ENCODE data around the gene DLG1. TPM values are rescaled to one million over a fixed set of nuclear protein-coding genes. Genes with fewer than 3 reads are reported as not detected.
A peak's percentile ranks its signal among the peaks of the same experiment; 100 is the strongest.
"Not testable (repeated sequence)": the region's sequence is repeated elsewhere in the genome, so short reads cannot be mapped to it uniquely, and the experiment has no call there.

DLG1 gene
- total RNA-seq, 1 donor from 2014 or later, result 49.0 TPM

GRCh38 chr3:197216914-197217313 is 81.5 kb downstream of the DLG1 start:
- no peak for DNase-seq (ENCODE audit: low spot score)
- ATAC-seq, result no peak

- ATAC-seq (no peak), DNase-seq (ENCODE audit: low spot score) (no peak)
Observed at GRCh38 chr3:197216169-197216860, 82.1 kb downstream of the DLG1 start.

- ATAC-seq (no peak), DNase-seq (ENCODE audit: low spot score) (no peak)
Observed at GRCh38 chr3:197212290-197212689, 86.1 kb downstream of the DLG1 start.

GRCh38 chr3:197211698-197212097 is 86.7 kb downstream of the DLG1 start:
- ATAC-seq, result not testable (repeated sequence)

GRCh38 chr3:197209366-197210260 is 88.8 kb downstream of the DLG1 start:
- ATAC-seq (no peak), DNase-seq (ENCODE audit: low spot score) (no peak)

More at GRCh38 chr3:197211698-197212097, 86.7 kb downstream of the DLG1 start:
- not testable (repeated sequence) for DNase-seq (ENCODE audit: low spot score)

- ATAC-seq, result no peak
Observed at GRCh38 chr3:197206913-197207312, 91.5 kb downstream of the DLG1 start.

GRCh38 chr3:197205675-197206074 is 92.7 kb downstream of the DLG1 start:
- no peak for DNase-seq (ENCODE audit: low spot score)
- ATAC-seq, result no peak

More at GRCh38 chr3:197206913-197207312, 91.5 kb downstream of the DLG1 start:
- DNase-seq (ENCODE audit: low spot score), result no peak

- DNase-seq (ENCODE audit: low spot score) (no peak), ATAC-seq (no peak)
Observed at GRCh38 chr3:197205265-197205664, 93.1 kb downstream of the DLG1 start.

- no peak for DNase-seq (ENCODE audit: low spot score)
- no peak for ATAC-seq
Observed at GRCh38 chr3:197204736-197205135, 93.7 kb downstream of the DLG1 start.

GRCh38 chr3:197203714-197204146 is 94.7 kb downstream of the DLG1 start:
- ATAC-seq (peak; percentile 48), DNase-seq (ENCODE audit: low spot score) (no peak)

- no peak for ATAC-seq
Observed at GRCh38 chr3:197202694-197203093, 95.7 kb downstream of the DLG1 start.

GRCh38 chr3:197201791-197202452 is 96.5 kb downstream of the DLG1 start:
- DNase-seq (ENCODE audit: low spot score), result no peak
- peak; percentile 30 for ATAC-seq

More at GRCh38 chr3:197202694-197203093, 95.7 kb downstream of the DLG1 start:
- DNase-seq (ENCODE audit: low spot score), result no peak

GRCh38 chr3:197200856-197201255 is 97.6 kb downstream of the DLG1 start:
- DNase-seq (ENCODE audit: low spot score), result not testable (repeated sequence)

GRCh38 chr3:197197334-197197733 is 101.1 kb downstream of the DLG1 start:
- ATAC-seq (no peak), DNase-seq (ENCODE audit: low spot score) (no peak)

More at GRCh38 chr3:197200856-197201255, 97.6 kb downstream of the DLG1 start:
- not testable (repeated sequence) for ATAC-seq

- ATAC-seq (no peak), DNase-seq (ENCODE audit: low spot score) (no peak)
Observed at GRCh38 chr3:197196192-197196591, 102.2 kb downstream of the DLG1 start.

GRCh38 chr3:197195326-197195725 is 103.1 kb downstream of the DLG1 start:
- DNase-seq (ENCODE audit: low spot score), result no peak
- no peak for ATAC-seq

GRCh38 chr3:197193759-197194158 is 104.7 kb downstream of the DLG1 start:
- DNase-seq (ENCODE audit: low spot score), result not testable (repeated sequence)

GRCh38 chr3:197191897-197192296 is 106.5 kb downstream of the DLG1 start:
- DNase-seq (ENCODE audit: low spot score), result no peak
- ATAC-seq, result no peak

More at GRCh38 chr3:197193759-197194158, 104.7 kb downstream of the DLG1 start:
- not testable (repeated sequence) for ATAC-seq

- ATAC-seq (no peak), DNase-seq (ENCODE audit: low spot score) (no peak)
Observed at GRCh38 chr3:197189623-197190022, 108.8 kb downstream of the DLG1 start.

GRCh38 chr3:197188963-197189362 is 109.4 kb downstream of the DLG1 start:
- DNase-seq (ENCODE audit: low spot score) (no peak), ATAC-seq (no peak)

All from left lobe of liver (tissue), 2 donors.